HG03354 (cell line): Measurements from ENCODE around the gene ASAP2.
"Not testable (repeated sequence)": the region's sequence is repeated elsewhere in the genome, so short reads cannot be mapped to it uniquely, and the experiment has no call there.

Experiments
- ATAC-seq: cut with Tn5 transposase; IDR thresholded peaks from one replicate; pipeline ENCODE4 v1.9.1; 2021; ENCODE audit warnings: mild to moderate bottlenecking; ENCODE audit not compliant: unreplicated experiment, poor library complexity, severe bottlenecking

ASAP2 gene

DNA sequence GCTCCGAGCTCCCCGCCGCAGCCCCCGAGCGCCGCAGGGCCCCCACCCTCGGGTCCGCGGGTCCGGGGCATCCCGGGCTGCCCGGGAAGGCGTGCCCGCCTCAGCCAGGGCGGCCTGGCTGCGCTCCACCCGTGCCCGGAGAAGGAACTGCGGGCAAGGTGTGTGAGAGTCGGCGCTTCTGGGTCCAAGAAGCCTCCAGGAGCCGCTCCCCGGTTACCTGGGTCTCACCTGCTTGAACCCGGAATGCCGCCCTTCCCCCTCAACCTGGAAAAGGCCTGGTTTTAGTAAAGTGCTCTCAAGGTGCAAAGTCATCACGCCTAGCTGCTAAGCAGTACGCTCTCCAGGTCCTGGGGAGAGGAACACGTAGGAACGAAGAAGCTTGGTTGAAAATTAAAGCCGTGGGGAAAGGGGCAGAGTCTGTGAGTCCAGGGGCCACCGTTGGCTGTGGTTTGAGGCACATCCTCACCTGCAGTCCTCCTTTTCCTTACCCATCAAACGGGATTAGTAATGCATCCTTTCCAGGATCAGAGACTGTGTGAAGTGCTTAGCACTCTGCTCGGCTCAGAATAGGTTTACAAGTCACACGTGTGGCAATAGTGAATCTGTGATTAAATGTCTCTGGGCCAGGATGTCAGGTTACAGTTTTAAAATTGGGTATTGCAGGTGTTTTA is 1.2 kb downstream of the ASAP2 start:
- no peak for ATAC-seq

DNA sequence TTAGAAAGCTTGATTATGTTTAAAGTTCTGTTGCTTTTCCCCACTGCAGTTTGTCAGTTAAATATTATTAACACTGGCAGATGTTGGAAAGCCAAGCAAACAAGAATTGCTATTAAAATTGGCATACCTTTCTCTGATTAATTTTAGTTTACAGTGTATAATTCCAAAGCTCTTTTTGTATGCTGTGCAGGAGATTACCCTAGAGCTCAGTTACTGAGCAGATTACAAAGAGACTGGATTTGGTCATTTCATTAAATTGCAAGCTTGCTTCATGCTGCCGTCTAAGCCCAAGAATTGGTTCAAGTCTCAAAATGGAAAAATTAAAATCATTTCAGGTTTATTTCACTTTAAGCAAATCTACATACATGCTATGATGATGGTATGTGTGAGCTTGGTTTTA is 2.3 kb downstream of the ASAP2 start:
- no peak for ATAC-seq

DNA sequence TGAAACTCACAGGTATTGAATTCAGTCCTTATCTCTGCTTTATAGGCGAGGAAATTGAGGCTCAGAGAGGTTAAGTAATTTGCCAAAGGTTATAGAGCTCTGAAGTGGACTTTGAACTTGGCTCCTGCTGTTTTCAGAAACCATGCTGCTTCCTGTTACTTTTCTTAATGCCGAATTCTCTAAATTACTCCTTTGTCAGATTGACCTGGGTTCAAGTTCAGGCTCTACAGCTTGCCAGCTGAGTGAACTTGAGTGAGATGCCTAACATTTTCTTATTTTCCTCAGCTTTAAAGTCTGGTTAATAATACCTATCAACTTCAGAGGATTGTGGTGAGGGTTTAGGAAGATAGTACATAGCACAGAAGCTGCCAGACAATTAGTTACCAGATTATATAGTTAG is 3.4 kb downstream of the ASAP2 start:
- no peak for ATAC-seq

DNA sequence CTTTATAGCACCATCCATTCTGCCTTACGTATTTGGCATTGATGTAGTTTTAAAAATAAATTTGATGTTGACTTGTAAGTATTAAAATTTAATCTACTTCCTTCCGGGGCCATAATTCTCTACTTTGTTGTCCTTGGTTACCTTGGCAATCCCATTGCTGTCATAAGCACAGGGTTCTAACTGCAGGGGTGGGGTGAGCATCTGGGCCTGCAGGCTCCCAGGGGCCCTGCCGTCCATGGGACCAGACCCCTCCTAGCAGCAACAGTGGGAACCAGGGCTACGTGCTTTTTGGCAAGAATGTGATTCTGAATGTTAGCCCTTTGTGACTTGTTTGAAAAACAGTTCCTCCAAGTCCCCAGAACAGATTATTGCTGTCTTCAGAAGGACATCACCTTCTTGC is 4.9 kb downstream of the ASAP2 start:
- ATAC-seq, result no peak

DNA sequence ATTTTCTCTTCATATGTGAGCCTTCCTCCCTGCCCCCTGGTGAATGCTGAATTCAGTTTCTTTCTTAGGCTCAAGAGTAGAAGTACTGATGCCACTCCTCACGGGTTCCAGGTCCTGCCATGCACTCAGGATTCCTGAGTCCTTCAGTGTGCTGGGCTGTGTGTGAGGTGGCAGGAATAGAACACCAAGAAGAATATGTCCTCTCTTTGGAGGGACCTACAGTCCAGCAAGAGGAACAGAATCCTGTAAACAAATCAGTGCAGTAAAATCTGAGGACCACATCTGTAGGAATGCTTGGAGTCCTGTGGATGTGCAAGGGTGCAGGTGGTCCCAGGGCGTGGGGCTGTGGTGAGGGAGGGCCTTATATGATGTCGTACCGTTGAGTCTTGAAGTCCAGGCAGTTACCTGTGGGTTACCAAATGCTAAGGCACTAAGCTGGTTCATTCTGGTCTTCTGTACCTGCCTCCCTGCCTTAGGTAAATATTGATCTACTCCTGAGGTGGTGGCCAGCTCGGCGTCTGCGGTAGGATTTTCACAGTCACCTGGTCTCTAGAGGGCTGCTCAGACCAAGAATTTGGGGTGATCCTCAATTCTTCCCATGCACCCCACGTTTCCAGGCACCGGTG is 5.5 kb downstream of the ASAP2 start:
- no peak for ATAC-seq

DNA sequence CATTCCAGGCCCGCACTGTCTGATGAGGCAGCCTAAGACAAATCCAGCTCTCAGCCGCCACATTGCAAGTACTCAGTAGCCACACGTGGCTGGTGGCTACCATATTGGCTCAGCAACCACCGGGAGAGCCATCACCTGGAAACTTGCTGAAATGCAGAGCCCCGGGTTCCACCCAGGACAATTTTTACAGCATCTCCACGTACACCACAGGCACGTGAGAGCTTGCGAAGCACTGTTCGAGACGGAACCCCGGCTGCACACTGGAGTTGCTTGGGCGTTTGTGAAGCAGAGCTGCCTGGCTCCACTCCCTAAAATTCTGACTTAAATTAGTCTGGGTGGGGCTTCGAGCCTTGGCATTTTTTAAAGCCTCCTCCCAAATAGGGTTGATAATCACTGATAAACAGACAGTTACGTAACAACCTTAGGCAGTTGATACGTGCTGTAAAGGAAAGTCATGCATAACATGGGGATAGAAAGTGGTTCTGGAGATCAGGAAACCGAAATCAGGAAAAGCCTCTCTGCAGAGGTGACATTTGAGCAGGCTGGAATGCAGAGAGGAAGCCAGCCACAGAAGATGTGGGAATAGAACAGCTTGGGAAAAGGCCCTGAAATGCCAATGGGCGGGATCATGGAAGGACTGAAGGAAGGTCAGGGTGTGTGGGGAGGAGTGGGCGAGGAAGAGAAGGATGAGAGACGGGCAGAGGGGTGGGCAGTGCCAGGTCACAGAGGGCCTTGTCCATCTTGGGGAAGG is 6.2 kb downstream of the ASAP2 start:
- ATAC-seq, result no peak

DNA sequence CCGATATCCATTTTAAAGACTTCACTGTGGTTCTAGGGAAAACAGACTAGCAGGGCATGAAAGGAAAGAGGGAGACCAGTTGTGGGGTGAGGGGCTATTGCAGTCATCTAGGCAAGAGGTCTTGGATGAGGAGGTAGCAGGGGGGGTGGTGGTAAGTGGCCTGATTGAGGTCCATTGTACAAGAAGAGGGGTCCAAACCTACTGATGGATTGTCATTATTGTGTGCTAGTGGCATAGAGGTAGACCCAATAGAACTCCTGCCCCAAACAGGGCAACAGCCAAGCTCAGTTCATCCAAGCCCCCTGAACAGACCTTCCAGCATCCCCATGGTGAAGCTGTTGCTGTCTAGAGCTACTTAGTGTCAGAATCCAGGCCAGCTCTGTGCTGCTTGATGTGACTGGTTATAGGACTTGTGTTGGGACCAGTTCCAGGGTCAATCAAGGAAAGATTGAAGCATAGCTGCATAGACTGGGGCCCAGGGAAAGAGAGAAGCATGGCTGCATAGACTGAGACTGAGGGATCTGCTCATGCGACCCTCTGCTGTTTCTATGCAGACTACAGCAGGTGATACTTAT is 7.0 kb downstream of the ASAP2 start:
- ATAC-seq, result no peak

DNA sequence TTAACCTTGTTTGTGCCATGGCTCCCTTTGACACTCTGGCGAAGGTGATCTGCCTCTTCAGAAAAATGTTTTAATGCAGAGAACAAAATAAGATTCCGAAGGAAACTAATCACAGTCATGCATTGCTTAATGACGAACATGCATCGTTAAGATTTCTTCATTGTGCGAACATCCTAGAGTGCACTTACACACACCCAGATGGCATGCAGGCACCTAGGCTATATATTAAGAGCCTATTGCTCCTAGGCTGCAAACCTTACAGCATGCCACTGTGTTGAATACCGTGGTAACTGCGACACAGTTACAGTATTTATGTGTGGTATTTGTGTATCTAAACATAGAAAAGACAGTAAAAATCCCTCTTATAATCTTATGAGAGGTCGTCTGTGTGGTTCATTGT is 8.3 kb downstream of the ASAP2 start:
- no peak for ATAC-seq

DNA sequence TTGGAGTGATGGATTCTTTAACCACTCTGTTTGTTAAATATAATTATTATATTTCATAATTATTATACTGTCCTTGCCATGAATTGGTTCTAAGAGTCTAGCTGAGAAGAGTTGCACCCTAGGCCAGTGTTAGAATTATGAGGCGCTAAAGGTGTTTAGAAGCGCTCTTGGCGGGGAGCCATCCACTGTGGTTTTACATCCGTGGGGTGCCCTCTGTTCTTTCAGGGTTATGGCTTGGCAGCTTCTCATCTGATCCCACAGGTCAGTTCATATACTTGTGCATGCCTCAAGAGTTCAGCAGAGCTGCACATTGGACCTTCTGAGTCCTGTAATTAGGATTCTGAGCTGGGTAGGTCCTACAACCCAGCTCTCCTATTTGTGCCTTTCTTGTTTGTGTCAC is 9.1 kb downstream of the ASAP2 start:
- ATAC-seq, result no peak

DNA sequence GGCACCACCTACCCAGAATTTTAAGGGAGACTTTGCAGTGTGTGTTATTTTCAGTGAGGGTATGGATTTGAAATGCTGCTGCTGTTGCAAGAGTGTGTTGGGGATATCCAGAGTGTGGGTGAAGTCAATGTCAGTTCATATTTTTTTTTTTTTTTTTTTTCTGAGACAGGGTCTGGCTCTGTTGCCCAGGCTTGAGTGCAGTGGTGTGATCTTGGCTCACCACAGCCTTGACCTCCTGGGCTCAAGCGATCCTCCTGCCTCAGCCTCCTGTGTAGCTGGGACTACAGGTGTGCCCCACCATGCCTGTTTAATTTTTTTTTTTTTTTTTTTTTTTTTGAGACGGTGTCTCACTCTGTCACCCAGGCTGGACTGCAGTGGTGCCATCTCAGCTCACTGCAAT is 9.5 kb downstream of the ASAP2 start:
- not testable (repeated sequence) for ATAC-seq

DNA sequence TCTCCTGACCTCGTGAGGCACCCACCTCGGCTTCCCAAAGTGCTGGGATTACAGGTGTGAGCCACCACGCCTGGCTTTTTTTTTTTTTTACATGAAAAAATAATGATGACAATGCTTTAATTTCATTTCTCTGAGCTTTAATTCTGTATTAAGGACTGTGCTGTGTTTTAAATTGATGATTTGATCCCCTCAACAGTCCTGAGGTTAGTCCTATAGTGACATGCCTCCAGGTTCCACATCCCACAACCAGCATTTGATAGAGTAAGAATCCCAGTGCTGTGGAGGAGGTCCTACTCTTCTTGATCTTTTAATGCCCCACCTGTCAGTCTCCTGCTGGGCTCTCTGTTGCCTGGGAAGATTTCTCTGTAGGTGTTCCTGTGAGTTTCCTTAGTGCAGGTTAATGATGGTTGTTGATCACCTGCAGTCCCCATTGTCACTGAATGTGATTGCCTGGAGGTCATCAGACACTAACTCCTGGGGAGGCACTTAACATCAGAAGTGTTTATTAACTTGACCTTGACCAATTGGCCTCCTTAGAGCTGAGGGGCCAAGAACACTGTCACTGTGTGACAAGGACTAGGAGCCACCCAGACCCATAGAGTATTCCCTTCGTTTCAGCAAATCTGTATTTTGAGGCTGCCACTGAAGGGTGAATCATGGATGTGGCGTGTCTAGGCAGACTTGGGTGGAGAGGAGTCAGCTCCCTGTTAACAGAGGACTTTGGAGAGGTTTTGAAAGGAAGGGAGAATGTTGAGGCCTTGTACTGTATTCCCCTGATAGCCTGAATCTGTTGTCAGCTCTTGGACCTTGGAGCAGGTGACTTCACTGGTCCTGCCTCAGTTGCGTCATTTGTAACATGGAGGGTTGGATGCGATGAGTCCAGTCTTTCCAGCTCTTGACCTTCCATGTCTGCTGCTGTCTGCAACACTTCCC is 11.5 kb downstream of the ASAP2 start:
- ATAC-seq, result no peak

DNA sequence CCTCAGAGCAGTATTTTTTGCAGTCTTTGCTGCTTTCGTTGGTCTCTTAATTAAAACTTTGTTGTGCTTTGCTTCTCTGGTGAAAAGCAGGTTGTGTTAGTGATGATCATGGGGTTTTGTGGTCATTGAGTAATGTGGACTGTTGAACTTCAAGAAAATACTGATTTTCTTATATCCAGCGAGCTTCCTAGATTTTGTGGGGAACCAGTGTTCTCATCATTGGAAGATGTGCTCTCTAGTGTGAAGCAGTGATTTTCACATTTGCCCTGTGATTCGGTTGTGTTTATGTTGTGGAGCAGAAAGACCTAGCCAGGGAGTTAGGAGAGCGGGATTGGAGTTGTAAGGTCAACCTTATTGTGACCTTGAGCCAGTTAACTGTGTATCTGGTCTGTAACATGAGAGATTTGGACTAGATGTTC is 12.4 kb downstream of the ASAP2 start:
- ATAC-seq, result no peak

DNA sequence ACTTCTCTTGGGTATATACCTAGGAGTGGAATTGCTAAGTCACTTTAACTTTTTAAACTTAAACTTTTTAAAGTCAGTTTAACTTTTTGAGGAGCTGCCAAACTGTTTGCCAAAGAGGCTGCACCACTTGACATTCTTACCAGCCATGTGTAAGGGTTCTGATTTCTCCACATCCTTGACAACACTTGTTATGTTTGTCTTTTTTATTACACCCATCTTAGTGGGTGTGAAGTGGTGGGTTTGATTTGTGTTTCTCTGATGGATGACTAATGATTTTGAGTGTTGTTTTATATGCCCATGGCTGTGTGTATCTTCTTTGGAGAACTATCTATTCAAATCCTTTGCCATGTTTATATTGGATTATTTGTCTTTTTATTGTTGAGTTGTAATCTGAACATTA is 13.6 kb downstream of the ASAP2 start:
- no peak for ATAC-seq

DNA sequence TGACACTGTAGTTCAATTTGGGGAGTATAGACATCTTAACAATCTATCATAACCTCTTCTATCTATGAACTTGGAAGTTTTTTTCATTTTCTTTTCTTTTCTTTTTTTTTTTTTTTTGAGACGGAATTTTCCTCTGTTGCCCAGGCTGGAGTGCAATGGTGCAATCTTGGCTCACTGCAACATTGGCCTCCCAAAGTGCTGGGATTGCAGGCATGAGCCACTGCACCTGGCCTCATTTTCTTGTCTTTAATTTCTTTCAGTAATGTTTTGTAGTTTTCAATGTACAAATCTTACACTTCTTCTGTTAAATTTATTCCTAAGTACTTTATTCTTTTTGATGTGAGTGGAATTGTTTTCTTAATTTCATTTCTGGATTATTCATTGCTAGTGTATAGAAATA is 14.6 kb downstream of the ASAP2 start:
- ATAC-seq, result no peak

DNA sequence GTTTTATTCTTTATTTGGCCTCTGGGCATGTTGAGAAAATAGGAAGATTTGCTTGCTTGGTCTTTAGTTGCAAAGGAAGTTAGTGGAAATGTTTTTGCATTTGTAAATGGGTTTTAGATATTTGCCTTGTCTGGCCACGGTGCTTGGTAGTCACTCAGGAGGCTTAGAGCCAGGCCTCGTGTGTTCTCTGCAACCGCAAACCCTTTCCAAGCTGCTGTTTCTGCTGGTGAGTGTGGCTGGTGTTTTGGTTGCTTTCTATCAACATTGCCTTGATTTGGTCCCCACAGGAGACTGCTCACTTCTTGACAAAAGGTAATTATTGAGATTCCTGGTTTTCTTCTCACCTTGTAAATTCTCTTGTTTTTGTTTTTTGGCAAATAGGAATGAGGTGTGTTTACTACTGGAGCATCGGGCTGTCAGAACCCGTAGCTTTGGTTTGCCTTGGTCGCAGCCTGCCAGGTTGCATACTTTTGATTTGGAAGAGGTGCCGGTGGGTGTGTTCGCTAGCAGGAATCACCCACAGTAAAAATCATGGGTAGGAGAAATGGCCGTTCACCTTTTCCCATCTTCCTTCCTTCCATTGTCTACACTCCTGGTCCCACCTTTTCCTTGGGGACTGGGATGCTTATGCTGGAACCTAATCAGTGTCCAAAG is 15.8 kb downstream of the ASAP2 start:
- no peak for ATAC-seq

DNA sequence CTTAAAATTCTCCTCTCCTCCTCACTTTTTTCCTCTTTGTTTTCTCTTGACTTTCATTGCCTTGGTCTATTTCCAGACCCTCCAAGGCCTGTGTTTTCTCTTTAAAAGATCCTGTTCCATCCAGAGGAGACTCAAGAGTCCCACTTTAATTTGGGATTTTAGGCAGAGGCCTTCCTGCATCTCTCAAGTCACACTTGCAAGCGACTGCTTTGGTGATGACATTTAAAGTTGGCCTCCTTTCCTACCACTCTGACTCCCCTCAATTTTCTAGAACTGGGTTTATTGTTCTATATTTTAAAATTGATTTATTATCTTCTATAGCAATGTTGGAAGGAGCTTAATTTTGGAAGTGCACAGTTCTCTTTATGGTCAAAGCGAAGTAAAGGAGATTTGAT is 16.3 kb downstream of the ASAP2 start:
- ATAC-seq, result no peak

DNA sequence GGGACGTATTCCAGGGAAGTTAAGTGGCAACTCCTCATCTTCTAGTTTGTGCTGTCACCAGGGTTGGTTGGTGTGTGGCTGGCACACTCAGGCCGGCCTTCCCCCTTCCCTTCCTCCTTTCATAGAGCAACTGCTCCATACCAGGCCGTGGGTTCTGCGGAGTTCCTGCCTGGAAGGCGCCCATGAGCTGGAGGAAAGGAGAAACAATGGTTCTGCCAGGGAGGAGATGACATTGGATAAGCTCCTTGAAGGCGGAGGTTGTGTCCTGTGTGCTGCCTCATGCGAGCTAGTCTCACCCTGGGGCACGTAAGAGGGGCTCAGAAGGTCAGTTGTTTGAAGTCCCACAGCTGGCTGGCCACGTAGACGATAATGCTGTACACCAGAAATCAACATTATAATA is 19.2 kb downstream of the ASAP2 start:
- no peak for ATAC-seq

DNA sequence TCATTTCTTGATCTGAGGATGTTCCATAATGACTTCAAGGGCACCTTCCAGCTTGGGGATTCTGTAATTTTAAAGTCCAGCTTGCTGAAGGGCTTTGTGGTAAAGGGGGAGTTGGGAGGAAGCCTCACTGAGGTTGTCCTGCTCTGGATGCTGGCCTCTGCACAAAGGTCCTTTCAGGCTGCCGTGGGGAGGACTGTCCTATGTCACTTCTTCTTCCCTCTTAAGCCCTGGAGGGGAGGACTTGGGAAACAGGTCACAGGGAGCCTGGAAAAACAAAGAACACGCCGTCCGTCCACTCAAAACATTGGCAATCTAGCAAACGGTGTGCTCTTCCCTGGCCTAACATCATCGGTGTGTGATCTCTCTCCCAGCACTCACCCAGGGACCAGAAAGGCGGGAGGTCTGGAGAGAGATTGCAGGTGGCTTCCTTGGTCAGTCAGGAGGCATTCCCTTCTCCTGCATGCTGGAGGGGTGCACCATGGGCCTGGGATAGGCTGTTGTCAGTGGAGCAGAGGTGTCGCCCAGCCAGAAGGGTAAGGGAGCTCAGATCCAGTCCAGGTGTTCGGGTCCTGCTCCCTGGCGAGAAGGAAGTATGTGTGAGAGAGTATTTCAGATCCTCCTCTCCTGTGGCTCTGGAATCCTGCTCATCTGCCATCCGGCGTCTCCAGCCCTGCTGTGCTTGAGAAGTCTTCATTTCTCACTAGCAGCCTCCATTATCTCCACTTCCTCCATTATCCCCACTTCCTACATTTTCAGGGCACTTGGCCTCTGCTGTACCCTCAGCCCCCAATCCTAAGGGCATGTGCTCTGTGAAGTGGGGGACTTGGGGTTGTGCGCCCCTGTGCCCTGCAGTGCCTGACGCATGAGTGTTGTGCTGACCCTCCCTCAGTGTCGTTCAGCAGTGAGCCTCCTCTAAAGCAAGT is 20.1 kb downstream of the ASAP2 start:
- ATAC-seq, result no peak
